ENCODE measurements around the gene EYS.

DNA sequence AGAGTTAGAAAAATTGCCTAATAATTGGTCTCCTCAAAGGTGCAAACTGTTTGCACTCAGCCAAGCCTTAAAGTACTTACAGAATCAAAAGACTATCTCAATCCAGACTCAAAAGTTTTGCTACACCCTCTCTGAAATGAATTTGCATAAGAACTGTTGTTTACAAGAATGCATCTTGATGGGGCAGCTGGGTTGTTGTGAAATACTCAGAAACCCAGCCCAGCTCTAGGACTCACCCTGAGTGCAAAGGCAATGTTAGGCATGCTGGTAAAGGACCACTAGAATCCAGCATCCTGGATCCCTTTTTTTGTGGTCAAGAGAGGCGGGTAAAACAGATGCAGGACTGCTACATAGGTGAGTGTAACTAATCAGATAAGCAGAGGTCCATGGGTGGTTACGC lies 700.2 kb downstream of the EYS start:
- TF ChIP-seq, protein P1, sequence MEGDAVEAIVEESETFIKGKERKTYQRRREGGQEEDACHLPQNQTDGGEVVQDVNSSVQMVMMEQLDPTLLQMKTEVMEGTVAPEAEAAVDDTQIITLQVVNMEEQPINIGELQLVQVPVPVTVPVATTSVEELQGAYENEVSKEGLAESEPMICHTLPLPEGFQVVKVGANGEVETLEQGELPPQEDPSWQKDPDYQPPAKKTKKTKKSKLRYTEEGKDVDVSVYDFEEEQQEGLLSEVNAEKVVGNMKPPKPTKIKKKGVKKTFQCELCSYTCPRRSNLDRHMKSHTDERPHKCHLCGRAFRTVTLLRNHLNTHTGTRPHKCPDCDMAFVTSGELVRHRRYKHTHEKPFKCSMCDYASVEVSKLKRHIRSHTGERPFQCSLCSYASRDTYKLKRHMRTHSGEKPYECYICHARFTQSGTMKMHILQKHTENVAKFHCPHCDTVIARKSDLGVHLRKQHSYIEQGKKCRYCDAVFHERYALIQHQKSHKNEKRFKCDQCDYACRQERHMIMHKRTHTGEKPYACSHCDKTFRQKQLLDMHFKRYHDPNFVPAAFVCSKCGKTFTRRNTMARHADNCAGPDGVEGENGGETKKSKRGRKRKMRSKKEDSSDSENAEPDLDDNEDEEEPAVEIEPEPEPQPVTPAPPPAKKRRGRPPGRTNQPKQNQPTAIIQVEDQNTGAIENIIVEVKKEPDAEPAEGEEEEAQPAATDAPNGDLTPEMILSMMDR (IDR thresholded peaks at IDR 0.05; ENCODE audit: low read length), result no peak
- TF ChIP-seq EZH2 (optimal IDR thresholded peaks at IDR 0.05; ENCODE audit: low read depth, low read length), result no peak

All from MM.1S (cell line).